HG02610 (cell line): ENCODE results near the gene LDB2.

Experiments used
- ATAC-seq: cut with Tn5 transposase; IDR thresholded peaks from one replicate; pipeline ENCODE4 v1.9.1; 2021; ENCODE audit warnings: mild to moderate bottlenecking, moderate library complexity; ENCODE audit not compliant: unreplicated experiment

Gene LDB2

DNA sequence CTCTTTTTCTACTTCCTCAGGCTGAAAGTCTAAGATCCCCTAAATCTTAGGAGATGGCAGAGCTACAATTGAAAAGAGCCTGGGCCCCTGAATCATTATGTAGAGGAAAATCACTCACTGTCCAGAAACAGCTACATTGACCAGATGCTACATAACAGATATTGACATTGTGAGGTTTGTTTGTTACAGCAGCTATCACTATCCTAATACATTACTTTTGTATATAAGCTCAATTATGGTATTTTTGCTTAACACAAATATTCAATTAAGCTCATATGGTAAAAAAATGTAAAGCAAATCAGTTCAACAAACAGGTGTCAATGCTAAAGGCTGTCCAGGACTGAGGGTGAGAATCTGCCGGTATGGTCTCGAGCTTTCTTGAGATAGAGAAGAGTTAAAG, 89.4 kb downstream of the LDB2 start:
- no peak for ATAC-seq

DNA sequence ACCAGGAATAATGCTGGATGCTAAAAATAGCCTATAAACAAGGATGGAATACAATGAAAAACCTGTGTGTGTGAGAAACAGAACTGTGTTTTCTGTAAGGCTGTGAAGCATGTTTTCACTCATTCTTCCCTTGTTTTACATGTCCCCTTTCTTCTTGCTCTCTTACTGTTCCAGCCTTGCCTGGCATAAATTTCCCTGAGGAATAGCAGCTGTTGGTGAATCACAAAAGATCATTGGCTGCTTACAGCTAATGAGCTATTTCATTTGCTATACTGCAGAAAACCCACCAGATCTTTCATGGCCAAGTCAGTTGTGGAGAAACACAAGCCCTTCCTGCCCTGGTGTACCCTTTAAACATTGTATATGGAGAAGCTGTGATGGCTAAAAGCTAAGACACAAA, 91.1 kb downstream of the LDB2 start:
- ATAC-seq, result no peak

DNA sequence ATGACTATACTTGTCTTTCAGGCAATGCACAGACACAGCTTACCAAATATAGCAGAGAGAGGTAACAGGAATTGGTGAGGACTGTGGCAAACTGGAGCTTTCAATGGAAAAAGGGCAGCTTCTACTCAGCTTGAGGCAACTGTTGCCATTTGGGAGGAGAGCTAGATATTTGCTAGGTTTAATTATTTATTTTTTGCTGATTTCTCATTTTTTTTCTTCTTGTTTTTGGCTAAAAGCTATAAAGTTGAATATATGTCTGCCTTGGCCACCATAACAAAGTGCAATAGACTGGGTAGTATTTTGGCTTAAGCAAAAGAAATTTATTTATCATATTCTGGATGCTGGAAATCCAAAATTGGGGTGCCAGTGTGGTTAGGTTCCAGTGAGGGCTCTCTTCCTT, 93.9 kb downstream of the LDB2 start:
- ATAC-seq, result no peak

DNA sequence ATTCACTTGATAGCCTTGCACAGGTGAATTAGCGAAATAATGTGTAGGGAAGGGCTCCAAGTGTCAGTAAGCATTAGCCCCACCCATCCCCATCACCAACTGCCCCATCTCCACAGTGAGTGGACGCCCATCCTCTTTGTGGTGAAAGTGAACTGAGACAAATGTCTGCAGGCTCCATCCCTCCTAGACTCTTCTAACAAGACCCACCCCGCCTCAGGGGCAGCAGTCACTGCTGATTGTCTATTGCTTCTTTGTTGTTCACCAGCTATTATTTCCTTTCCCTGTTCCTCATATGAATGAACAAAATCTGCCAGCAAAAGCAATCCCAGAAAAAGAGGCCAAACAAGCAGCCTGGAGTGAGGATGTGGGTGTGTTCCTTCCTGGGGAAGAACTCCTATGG, 96.4 kb downstream of the LDB2 start:
- ATAC-seq, result no peak

DNA sequence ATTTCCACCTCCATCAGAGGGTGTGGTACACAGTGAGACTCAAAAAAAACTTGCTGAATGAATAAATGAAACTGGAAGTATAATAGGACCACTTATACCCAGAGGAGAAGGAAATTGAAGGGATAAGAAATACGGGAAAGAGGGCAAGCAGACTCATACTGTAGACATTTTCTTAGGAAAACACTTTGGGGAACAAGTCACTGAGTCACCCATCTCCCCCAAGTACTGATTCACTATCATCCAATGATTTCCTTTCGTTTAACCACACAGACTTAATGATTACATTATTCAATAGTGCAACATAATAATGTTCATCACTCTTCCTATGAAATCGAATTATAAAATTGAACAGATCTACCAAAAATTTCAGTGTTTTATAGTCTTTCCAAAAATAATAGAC, 97.1 kb downstream of the LDB2 start:
- ATAC-seq, result no peak

DNA sequence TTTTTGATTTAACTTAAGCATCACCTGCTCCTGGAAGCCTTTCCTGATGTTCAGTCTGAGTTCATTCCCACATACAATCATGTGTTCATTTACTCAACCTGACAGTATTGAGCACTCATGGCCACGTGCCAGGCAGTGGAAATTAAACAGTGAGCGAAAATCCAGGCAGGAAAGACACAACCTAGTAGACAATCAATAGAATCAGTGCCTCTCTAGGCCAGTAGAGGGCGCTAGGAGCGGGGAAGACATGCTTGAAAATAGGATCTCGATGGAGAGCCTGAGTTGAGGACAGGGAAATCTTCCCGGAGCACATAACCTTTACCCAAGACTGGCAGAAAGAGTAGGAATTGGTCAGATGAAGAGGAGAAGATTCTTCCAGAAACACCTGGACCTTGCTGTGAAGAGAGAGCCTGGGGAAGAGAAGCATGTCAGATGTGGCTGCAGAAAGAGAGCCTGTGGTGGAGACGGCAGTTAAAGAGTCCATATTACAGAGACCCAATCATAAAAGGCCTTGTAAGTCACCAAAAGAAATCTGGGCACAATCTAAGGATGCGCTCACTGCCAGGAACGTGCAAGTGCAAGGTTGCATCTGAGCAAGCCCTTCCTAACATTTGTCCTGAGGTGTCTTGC, 103.5 kb downstream of the LDB2 start:
- no peak for ATAC-seq

DNA sequence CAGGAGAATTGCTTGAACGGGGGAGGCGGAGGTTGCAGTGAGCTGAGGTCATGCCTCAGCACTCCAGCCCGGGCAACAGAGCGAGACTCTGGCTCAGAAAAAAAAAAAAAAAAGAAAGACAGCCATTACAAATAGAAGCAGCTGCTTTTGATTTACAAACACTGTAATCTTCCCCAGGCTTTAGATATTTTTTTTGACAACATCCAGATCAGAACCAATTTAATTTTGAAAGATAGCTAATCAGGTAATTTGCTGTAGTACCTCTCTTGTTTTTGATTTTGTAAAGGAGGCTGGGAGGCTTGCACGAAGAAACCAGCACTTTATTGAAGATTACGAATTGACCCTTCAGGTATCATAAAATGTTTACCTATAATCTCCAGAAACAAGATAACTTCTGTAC, 107.0 kb downstream of the LDB2 start:
- ATAC-seq, result no peak

DNA sequence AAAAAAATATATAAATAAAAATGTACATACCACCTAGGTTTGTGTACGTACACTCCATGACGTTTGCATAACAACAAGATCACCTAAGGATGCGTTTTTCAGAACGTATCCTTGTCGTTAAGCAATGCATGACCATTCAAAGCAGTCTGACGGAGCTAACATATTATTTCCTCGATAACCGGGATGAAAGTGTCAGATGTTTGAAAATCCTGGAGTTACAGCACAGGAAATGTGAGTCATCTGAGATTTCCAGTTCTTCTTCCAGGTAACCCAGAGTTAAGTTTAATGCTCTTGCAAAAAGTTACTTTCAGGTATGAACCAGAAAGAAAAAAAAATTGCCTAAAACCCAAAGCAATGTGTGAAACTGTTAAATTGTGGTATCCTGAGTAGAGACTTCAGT, 107.9 kb downstream of the LDB2 start:
- no peak for ATAC-seq

DNA sequence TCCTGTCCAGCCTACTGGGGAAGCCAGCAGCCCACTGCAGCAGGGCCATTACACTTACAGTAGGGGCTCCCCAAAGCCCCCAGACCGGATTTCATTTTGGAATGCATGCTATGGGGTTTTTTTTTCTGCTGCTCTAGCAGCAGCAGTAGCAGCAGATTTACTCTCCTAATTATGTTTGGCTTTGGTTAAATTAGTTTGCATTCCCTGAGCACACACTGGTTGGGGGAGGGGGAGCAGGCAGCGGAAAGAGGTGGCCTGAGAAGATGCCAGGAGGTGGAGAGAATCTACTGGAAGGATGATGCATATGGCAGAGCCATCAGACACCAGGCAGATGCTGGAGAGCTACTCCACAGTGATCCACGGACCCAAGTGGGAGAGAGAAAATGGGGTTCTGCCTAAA, 109.6 kb downstream of the LDB2 start:
- no peak for ATAC-seq

DNA sequence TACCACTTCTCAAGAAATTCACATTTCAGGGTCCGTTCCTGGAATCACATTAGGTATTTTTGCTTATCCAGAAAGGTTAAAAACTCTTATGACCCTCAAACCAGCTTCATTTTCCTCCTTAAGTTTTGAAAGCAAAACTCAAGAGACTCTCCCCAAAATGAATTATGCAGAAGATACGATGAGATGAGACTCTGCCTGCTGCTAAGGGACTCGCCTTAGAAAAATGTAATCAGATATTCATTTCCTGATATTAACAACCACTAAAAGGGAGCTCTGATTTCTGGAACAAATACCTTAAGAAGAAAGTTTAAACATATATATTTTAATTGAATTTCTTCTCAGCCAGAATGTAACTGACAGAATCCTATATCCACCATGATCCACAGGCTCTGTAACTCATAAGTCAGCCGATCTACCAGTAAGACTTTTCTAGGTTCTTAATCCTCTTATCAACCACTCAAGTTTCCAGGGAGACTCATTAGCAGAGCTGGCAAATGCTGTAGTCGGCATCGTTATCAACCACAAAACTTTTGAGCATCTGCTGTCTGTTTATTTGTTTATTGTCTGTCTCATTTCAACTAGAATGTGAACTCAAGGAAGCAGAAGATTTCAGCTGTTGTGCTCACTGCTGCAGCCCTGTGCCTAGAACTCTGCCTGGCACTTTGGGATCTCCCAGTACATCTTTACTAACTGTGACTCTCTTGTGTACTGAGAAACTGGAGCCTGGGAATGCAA, 112.5 kb downstream of the LDB2 start:
- no peak for ATAC-seq

DNA sequence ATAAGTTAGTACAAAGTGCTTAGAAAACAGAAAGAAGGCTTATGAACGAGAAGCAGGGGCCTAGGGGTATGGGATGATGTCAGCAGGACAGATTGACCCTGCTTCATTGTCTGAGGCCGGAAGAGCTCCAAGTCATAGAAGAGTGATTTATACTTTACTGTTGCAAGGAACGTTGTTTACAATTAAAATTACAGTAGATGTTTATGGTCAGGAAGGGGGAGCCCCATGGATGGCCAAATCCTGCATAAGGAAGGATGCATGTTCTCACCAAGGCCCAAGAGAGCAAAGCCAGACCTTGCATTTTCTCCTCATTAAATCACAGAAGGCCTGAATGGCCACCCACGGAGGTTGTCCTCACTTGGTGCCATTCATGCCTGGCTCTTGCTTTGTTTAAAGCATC, 115.3 kb downstream of the LDB2 start:
- no peak for ATAC-seq

DNA sequence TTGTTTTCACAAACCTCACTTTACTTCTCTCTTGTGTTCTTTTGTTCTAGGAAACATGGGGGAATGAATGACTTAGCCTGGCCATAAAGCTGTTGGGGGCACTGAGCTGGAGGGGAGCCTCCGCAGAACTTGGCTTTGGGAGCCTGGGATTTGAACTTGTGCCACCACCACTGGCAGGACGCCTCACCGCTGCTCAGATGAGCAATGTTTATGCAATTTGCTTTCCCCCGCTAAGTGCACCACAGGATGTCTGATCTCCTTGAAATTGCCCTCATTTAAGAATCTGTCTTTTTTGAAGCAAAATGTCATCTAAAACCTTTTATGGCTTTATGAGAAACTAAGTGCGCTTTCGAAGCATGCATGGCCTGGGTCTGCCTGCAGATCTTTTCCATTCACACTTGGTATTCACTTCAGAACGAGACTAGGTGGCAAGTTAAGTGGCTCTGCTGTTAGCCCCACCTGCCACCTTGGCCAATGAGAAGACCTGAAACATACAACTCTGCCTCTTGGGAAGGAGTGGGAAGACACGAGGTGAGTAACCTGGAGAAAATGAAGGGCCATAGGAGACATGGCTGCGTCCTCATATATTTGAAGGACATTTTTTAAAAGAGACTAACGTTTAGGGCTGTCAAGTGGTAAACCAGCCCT, 119.3 kb downstream of the LDB2 start:
- ATAC-seq, result no peak

DNA sequence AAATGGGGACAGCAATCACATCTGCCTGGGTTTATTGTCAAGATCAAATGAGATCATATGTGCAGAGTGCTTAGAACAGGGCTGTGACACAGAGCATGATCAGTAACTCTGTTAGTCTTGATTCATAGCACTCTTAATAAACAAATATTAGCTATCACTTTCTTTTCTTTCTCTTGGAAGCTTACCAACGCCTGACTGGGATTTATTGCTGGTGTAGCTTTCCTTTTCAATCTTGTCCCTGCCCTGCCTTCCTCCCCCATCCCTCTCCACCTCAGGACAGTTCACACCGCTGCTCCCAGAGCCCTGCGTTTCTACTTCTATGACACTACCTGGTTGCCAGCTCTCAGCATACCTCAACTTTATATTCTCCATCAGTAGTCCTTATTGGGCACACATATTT, 120.7 kb downstream of the LDB2 start:
- no peak for ATAC-seq

DNA sequence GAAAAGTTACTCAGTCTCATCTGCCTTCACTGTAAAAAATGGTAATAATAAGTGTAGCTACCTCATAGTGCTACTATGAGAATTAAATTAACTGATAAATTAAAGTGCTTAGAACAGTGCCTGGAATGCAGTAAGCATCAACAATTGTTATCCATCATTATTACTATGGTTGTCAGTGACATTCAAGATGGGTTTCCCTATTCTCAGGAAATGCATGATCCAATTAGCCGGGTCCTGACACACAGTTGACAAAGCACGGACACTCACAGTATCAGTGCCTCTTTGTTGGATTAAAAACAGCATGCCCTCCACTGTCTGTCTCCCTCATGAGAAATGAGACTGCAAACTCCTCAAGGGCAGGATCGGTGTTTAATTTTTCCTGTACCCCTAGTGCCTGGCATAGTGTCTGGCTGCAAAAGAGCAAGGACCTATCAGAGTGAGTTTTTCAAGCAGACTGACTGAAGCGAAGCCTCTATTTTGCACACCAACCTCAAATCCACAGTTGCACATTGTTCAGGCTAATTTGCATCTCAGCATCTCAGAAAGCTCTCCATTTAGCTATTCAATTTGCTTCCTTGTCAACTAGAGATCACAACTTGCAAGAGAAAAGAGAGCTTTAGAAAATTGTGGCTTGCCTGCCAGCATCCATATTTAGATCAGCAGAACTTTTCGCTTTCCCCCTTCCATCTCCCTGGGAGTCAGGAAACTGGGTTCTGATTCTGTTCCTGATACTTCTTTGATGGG, 122.9 kb downstream of the LDB2 start:
- ATAC-seq, result no peak

DNA sequence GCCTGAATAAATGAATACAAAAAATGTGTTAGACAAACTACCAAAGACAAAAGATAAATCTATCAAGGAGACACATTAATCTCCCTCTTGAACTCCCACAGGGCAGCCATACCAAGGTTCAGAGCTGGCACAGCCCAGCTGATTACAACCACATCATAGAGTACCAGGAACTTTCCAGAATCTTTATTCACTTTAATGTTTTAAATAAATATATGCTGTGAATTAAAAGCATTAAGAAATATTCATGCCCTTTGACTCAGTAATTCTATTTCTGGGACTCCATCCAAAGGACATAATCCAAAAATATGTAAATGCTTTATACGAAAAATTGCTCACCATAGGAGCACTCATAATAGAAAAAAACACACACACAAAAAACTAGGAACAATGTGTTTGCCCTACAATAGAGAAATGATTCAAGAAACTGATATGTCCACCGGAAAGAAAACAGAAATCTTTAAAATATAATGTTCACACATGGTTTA, 126.0 kb downstream of the LDB2 start:
- ATAC-seq, result no peak

DNA sequence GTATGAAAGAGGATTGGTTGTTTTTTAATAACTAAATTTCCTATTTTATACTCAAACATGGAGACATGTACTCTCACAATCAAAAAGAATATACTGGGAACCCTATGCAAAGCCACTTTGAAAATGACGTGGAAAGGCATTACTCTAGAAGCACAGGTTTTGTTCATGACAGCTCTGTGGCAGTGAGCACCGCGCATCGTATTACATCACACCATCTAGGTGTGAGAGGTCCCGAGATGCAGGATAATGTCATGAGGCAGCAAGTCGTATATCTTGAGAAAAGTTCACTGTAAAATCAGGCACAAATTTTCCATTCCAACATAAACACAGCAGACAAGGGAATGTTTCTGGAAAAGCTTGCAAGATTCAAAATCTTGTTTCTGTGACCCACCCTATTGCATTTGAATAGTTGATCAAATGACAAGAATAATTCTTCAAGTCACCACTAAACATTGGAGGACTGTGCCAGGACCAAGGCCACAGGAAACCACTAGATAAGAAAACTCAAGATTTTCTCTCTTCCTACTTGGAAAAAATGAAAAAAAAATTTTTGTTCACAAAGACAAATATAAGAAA, 127.6 kb downstream of the LDB2 start:
- ATAC-seq, result no peak

DNA sequence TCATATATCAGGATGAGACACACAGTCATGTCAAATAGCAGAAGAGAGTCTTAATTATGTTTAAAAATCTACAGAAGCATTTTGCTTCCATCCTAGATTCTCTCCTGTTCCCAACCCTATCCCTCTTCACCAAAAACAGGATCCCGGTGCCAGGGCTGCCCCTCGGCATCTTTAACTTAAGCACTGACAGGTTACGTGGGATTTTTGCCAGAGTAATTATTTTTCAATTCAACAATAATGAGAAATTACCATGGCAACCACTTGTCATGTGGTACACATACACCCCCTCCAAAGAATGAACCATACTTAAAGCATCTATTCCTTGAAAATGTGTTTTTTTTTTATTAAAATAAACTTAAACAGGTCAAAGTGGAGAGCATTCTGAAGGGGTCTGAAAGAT, 130.6 kb downstream of the LDB2 start:
- no peak for ATAC-seq

DNA sequence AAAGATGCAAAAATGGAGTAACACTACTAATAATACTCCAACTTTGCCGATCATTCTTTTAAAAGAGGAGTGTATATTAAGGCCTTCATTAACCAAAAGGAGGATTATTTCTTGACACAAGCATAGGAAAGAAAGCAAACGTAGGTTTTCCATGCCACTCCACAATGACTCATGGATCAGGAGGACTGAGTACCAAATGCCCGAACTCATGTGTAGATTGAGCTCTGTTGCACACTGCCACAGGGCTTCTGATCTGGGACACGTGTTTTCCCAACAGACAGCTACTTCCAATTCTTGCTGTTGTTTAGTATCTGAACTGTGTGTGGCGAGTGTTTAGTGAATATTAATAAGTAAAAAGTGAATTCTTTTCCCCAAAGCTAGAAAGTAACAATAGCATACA, 131.2 kb downstream of the LDB2 start:
- no peak for ATAC-seq

DNA sequence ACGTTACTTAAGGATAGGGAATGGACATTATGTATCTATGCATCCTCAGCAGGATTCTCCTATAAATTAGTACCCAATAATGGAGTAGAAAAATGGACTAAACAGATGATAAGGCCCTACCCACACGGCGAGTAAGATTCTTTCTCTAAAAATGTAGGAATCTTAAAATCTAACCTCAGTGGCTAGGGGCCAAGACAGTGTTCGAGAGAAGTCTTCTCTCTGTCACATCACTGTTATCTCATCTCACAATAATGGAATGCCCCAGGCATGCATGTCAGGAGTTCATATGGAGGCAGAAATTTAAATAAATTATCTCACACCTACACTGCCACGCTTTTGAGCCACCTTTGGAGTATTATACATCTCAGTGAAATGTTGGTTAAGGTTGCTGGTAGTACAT, 132.9 kb downstream of the LDB2 start:
- ATAC-seq, result no peak

DNA sequence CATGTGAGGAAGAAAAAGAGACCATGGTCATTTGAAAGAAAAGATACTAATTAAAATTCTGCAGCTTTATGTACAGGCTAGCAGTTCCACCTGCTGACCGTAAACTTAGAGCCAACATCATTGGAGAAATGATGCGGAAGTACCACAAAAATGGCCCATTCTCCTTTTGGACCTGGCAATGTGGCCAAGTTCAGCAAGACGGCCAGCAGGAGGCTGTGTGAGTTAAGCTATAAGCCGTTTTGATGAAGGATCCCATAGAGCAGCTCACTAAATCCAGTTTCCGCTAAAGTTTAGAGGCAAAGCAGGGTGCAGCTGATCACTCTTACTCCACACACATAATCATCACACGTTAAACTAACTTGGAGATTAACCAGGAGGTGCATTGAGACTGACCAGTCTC, 133.8 kb downstream of the LDB2 start:
- ATAC-seq, result no peak

DNA sequence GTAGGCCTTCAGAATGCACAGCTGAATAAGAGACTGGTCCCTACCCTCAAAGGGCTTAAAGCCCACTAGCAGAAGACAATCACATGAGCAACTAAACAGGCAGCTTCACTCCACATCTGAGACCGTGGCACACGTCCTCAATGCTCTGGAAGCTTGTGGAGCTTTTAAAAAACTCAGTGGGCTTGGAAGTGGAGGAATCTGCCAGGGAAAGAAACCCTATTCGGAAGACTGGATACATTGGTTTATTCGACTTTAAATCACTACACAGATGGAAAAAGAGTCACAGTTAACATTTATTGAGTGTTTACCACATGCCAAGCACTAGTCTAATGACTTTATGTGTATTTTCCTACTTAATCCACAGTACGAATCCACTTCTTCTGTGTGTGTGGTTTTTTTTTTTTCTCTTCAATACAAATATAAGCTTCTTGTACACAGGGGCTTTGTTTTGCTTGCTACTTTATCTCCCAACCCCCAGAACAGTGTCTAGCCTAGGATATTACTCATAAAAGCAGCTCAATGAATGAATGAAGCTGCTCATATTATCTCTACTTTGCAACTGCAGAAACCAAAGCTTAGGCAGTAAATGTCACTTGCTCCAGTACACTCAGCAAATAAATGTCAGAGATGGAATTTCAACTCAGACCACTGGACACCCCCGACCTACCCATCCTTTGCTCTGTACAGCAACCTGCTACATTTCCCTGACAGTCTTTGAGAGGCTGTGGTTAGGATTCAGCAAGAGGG, 137.7 kb downstream of the LDB2 start:
- ATAC-seq, result no peak
